Suppressor macrophage treated with lipopolysaccharide for 1 hour (primary cell): Measurements from ENCODE around the gene RNF213.
"Not testable (repeated sequence)": the region's sequence is repeated elsewhere in the genome, so short reads cannot be mapped to it uniquely, and the experiment has no call there.

ENCODE experiments used
- DNase-seq, 3 donors: peaks; one replicate each; pipeline ENCODE4 v3.0.0-alpha.2; 2020 to 2022

The RNF213 gene

DNA sequence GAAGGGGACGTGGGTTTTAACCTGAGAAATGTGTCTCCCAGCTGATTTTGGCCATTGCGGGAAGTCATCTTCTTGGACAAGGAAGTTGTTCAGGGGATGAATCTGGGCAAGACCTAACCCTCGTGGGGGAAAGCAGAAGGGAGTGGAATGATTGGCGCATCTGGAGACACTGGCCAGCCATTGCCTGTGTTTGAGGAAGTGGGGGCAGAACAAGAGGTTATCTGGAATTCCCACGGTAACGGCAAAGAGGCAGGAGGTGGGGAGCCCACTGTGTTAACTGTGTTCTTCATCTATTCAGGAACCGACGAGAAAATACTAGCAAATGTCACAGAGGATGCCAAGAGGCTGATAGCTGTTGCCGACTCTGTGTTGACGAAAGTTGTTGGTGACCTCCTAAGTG, 66.9 kb downstream of the RNF213 start:
- DNase-seq, result peak; percentile 83 to 87 (median 87)

- peak in 2 of 3 donors; percentile 26 to 33 for DNase-seq
Measured at GRCh38 chr17:80328634-80329380, 68.2 kb downstream of the RNF213 start.

DNA sequence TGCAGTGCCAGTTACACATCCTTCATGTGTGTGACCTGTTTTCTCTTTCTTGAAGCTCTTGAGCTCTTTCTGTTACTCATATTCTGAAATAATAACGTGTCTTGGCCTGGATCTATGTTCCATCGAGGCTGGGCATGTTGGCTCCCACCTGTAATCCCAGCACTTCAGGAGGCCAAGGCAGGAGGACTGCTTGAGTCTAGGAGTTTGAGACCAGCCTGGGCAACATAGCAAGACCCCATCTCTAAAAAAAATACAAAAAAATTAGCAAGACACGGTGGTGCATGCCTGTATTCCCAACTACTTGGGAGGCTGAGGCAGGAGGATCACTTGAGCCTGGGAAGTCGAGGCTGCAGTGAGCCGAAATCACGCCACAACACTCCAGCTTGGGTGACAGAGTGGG, 68.8 kb downstream of the RNF213 start:
- not testable (repeated sequence) for DNase-seq

GRCh38 chr17:80330276-80330675, 69.6 kb downstream of the RNF213 start:
- no peak for DNase-seq

- DNase-seq, result not testable (repeated sequence)
Measured at GRCh38 chr17:80330938-80331337, 70.3 kb downstream of the RNF213 start.

DNA sequence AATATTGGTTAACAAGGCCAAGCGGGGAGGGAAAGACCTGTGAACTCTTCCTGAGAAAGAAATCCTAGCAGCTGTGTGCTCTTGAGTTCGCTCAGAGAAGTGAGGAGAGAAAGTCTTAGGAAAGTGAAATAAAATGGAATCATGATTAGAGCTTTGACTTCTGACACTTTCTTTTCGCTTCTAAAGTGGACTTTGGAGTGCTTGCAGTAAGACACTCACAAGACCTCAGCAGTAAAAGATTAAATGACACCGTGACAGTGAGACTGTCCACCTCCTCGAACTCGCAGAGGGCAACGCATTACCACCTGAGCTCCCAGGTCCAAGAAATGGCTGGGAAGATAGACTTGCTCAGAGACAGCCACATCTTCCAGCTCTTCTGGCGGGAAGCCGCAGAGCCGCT, 71.2 kb downstream of the RNF213 start:
- DNase-seq, result no peak

- DNase-seq, result no peak
Measured at GRCh38 chr17:80337195-80337895, 76.7 kb downstream of the RNF213 start.

GRCh38 chr17:80339118-80339517, 78.5 kb downstream of the RNF213 start:
- no peak for DNase-seq

DNA sequence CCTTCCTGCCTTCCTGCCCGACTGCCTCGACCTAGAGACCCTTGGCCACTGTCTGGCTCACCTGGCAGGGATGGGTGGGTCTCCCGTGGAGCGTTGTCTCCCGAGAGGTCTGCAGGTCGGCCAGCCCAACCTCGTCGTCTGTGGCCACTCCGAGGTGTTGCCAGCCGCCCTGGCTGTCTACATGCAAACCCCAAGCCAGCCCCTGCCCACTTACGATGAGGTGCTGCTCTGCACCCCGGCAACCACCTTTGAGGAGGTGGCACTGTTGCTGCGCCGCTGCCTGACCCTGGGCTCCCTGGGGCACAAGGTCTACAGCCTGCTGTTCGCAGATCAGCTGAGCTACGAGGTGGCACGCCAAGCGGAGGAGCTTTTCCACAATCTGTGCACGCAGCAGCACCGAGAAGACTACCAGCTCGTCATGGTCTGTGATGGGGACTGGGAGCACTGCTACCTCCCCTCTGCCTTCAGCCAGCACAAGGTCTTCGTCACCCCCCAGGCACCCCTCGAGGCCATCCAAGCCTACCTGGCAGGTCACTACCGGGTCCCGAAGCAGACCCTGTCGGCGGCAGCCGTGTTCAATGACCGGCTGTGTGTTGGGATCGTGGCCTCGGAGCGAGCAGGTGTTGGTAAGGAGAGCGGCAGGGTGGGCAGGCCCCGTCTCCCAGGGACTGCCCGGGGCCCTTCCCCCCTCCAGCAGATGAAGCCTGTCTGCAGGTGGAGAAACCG, 79.2 kb downstream of the RNF213 start:
- no peak for DNase-seq

DNA sequence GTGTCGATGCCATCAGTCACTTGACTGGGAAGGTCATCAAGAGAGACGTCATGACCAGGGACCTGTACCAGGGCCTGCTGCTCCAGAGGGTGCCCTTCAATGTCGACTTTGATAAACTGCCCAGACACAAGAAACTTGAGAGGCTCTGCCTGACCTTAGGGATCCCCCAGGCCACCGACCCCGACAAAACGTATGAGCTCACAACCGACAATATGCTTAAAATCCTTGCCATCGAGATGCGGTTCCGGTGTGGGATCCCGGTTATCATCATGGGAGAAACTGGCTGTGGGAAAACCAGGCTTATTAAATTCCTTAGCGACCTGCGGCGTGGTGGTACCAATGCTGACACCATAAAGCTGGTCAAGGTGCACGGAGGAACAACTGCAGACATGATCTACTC, 84.7 kb downstream of the RNF213 start:
- DNase-seq, result no peak

DNA sequence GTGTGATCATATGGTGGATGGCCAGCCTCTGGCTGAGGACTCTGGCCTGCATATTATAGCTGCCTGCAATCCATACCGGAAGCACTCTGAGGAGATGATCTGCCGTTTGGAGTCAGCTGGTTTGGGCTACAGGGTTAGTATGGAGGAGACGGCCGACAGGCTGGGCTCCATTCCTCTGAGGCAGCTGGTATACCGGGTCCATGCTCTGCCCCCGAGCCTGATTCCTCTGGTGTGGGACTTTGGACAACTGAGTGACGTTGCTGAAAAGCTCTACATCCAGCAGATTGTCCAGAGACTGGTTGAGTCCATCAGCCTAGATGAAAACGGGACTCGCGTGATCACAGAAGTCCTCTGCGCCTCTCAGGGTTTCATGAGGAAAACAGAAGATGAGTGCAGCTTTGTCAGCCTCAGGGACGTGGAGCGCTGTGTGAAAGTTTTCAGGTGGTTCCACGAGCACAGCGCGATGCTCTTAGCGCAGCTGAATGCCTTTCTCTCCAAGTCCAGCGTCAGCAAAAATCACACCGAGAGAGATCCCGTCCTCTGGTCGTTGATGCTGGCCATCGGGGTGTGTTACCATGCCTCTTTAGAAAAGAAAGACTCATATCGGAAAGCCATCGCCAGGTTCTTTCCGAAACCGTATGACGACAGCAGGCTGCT, 85.3 kb downstream of the RNF213 start:
- no peak for DNase-seq

DNA sequence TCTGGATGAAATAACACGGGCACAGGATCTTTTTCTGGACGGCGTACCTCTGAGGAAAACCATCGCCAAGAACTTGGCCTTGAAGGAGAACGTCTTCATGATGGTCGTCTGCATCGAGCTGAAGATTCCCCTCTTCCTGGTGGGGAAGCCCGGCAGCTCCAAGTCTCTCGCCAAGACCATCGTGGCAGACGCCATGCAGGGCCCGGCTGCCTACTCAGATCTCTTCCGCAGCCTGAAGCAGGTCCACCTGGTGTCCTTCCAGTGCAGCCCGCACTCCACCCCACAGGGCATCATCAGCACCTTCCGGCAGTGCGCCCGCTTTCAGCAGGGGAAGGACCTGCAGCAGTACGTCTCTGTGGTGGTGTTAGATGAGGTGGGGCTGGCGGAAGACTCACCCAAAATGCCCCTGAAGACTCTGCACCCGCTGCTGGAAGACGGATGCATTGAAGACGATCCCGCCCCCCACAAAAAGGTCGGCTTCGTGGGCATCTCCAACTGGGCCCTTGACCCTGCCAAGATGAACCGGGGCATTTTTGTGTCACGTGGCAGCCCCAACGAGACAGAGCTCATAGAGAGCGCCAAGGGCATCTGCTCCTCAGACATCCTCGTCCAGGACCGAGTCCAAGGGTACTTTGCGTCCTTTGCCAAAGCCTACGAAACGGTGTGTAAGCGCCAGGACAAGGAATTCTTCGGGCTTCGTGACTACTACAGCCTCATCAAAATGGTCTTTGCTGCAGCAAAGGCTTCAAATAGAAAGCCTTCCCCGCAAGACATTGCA, 86.0 kb downstream of the RNF213 start:
- DNase-seq, result no peak

GRCh38 chr17:80347536-80347935, 86.9 kb downstream of the RNF213 start:
- no peak for DNase-seq

DNA sequence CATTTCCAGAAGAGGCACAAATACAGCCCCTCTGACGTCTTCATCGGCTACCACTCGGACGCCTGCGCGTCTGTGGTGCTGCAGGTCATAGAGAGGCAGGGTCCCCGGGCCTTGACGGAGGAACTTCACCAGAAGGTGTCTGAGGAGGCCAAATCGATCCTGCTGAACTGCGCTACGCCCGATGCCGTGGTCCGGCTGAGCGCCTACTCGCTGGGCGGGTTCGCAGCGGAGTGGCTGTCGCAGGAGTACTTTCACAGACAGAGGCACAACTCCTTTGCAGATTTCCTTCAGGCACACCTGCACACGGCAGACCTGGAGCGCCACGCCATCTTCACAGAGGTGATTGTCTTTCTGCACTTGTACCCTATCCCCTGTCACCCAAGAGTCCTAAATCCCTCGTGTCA, 87.3 kb downstream of the RNF213 start:
- DNase-seq, result no peak

DNA sequence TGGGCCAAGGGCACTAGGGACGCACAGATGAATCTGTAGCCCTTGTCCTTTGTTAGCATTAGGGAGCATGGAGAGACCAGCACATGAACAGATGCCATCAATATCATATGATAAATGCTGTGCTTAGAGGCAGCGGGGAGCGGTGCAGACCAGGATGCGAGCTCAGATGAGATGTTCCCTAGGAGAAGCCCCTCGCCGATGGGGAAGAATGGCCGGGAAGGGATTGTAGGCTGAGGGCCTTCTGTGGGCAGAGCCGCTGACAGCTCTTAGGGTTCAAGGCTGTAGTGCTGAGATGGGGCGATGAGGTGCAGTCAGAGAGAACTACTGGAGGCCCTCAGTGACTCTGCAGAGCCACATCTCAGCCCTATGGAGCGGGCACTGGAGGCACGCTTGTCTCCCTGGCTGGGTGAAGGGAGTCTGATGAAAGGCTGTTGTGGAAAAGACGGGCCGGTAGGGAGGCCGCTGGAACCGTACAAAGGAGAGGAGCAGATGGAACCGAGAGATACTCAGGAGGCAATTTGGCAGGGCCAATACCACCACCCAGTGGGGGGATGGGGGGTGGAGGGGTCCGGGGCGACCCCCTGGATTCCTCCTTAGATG, 88.0 kb downstream of the RNF213 start:
- no peak for DNase-seq

GRCh38 chr17:80349151-80349651, 88.5 kb downstream of the RNF213 start:
- DNase-seq, result peak in 1 of 3 donors; percentile 39

- no peak for DNase-seq
Measured at GRCh38 chr17:80349751-80350150, 89.1 kb downstream of the RNF213 start.

DNA sequence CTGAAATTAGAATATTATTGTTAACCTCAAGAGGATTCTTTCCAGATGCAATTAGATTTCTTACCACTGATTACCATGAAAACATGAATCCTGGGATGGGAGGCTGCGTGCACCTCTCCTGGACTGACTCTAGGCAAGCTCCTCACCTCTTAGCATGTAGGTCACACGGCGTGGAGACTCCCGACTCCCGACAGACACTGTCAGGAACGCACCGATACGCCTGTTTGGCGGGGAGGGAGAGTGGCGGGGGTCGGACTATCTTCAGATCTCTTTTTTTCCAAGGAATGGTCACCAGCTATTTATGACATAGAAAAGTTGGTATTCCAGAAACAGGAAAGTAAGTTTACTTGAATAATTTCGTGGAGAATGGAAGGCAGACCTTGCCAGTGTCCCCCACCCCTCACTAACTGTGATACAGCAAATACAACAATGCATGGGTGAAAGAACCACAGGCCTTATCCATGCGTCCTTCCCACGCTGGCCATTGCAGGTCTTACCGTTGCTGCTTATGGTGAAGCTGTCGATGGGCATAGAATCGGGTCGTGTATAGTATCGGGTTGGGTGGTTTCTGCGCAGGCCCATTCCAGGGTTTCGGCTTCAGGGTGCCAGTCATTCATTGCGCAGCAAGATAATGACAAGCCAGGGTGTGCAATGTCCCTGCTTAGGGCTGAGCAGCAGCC, 91.7 kb downstream of the RNF213 start:
- DNase-seq, result no peak

- DNase-seq, result no peak
Measured at GRCh38 chr17:80352991-80353665, 92.5 kb downstream of the RNF213 start.

GRCh38 chr17:80353718-80354275, 93.1 kb downstream of the RNF213 start:
- DNase-seq, result no peak
